Measurements from ENCODE around the gene ANOS1.

The ANOS1 gene

GRCh38 chrX:8653956-8654355, 78.0 kb downstream of the ANOS1 start:
- TF ChIP-seq, protein P1, sequence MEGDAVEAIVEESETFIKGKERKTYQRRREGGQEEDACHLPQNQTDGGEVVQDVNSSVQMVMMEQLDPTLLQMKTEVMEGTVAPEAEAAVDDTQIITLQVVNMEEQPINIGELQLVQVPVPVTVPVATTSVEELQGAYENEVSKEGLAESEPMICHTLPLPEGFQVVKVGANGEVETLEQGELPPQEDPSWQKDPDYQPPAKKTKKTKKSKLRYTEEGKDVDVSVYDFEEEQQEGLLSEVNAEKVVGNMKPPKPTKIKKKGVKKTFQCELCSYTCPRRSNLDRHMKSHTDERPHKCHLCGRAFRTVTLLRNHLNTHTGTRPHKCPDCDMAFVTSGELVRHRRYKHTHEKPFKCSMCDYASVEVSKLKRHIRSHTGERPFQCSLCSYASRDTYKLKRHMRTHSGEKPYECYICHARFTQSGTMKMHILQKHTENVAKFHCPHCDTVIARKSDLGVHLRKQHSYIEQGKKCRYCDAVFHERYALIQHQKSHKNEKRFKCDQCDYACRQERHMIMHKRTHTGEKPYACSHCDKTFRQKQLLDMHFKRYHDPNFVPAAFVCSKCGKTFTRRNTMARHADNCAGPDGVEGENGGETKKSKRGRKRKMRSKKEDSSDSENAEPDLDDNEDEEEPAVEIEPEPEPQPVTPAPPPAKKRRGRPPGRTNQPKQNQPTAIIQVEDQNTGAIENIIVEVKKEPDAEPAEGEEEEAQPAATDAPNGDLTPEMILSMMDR (IDR thresholded peaks at IDR 0.05; ENCODE audit: low read depth, low read length) = no peak

GRCh38 chrX:8649969-8650368, 82.0 kb downstream of the ANOS1 start:
- H3K4me3 ChIP-seq (ENCODE audit: low read depth, low read length) = no peak overlapping the region
- TF ChIP-seq, protein P1 (IDR thresholded peaks at IDR 0.05; ENCODE audit: low read depth, low read length) = no peak

More at GRCh38 chrX:8653956-8654355, 78.0 kb downstream of the ANOS1 start:
- H3K4me3 ChIP-seq (ENCODE audit: low read depth, low read length) = no peak overlapping the region

- TF ChIP-seq, protein P1 (IDR thresholded peaks at IDR 0.05; ENCODE audit: low read depth, low read length) = no peak
Measured at GRCh38 chrX:8647176-8647575, 84.8 kb downstream of the ANOS1 start.

GRCh38 chrX:8639949-8640475, 91.9 kb downstream of the ANOS1 start:
- H3K4me3 ChIP-seq (ENCODE audit: low read depth, low read length) = no peak overlapping the region
- TF ChIP-seq, protein P1 (IDR thresholded peaks at IDR 0.05; ENCODE audit: low read depth, low read length) = no peak

More at GRCh38 chrX:8647176-8647575, 84.8 kb downstream of the ANOS1 start:
- no peak overlapping the region for H3K4me3 ChIP-seq (ENCODE audit: low read depth, low read length)

- TF ChIP-seq, protein P1 (IDR thresholded peaks at IDR 0.05; ENCODE audit: low read depth, low read length) = no peak
Measured at GRCh38 chrX:8636497-8636896, 95.4 kb downstream of the ANOS1 start.

DNA sequence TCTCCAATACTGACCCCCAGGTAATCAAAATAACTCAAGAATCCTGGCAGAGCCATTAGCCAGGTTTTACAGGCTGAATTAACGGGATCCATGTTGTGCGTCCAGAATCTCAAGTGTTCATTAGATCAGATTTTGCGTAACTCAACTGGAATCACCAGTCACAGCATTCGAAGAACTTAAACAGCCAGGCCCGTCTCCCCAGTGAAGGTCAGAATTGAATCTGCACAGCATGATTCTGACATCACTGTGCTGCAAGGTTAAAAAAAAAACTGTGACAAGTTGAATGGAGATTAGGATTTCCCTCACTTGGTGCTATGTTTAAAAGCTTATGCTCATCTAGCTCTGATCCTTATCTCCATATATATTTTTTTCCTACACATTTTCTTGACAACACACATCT, 96.1 kb downstream of the ANOS1 start:
- TF ChIP-seq, protein P1 (IDR thresholded peaks at IDR 0.05; ENCODE audit: low read depth, low read length) = no peak
- H3K4me3 ChIP-seq (ENCODE audit: low read depth, low read length) = no peak overlapping the region

More at GRCh38 chrX:8636497-8636896, 95.4 kb downstream of the ANOS1 start:
- no peak overlapping the region for H3K4me3 ChIP-seq (ENCODE audit: low read depth, low read length)

GRCh38 chrX:8632924-8633323, 99.0 kb downstream of the ANOS1 start:
- H3K4me3 ChIP-seq (ENCODE audit: low read depth, low read length) = no peak overlapping the region
- TF ChIP-seq, protein P1 (IDR thresholded peaks at IDR 0.05; ENCODE audit: low read depth, low read length) = no peak
